NOMO-1 (cell line): ENCODE results near the gene KCTD21.
"Not testable (repeated sequence)": the region's sequence is repeated elsewhere in the genome, so short reads cannot be mapped to it uniquely, and the experiment has no call there.

Experiments
- DNase-seq, 2 experiments: peaks; one replicate each; lab custom pipeline; 2025; ENCODE audit not compliant: unreplicated experiment in 2 of 2; lab: John Stamatoyannopoulos, UW

The KCTD21 gene

GRCh38 chr11:78179459-78180071 lies 8.9 kb downstream of the KCTD21 start:
- no peak for DNase-seq

- no peak for DNase-seq
These were observed 11.2 kb downstream of the KCTD21 start for GRCh38 chr11:78177216-78177615.

DNA sequence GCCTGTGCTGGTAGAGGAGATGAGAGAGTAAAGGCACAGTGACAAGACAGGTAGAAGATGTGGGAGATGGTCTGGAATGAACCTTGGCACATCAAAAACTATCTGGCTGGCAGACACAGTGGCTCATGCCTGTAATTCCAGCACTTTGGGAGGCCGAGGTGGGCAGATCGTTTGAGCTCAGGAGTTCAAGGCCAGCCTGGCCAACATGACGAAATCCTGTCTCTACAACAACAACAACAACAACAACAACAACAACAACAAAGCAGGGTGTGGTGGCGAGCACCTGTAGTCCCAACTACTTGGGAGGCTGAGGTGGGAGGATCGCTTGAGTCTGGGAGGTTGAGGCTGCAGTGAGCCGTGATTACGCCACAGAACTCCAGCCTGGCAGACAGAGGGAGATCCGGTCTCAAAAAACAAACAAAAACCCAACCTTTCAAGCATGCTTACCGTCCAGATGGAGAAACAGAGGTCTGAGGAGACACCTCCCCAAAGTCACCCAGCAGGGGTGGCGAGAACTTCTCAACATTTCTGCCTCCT lies 11.8 kb downstream of the KCTD21 start:
- DNase-seq, result no peak

GRCh38 chr11:78175862-78176261 lies 12.6 kb downstream of the KCTD21 start:
- DNase-seq, result not testable (repeated sequence)

DNA sequence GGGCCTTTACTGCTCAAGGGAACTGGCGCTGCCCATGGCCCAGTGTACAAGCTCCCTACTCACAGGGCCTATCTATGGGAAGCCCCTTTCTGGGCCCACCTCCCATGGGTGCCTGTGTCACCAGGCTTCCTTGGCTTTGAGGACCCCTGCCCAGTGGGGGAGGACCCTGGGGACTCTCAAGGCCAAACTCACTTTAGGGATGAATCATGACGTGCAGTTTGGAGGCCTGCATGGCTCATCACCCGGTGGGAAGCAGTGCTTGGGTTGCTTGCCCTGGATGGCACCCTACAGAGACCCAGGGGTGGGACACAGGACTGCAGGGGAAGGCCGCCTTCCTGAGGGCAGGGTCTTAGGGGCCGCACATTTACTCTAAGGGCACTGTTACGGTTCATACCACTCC lies 16.5 kb downstream of the KCTD21 start:
- no peak for DNase-seq

GRCh38 chr11:78170874-78171549 lies 17.4 kb downstream of the KCTD21 start:
- DNase-seq, result no peak

- no peak for DNase-seq
These were observed 18.0 kb downstream of the KCTD21 start for GRCh38 chr11:78170413-78170812.

GRCh38 chr11:78168539-78169477 lies 19.6 kb downstream of the KCTD21 start:
- no peak for DNase-seq

GRCh38 chr11:78166855-78167469 lies 21.5 kb downstream of the KCTD21 start:
- no peak for DNase-seq

DNA sequence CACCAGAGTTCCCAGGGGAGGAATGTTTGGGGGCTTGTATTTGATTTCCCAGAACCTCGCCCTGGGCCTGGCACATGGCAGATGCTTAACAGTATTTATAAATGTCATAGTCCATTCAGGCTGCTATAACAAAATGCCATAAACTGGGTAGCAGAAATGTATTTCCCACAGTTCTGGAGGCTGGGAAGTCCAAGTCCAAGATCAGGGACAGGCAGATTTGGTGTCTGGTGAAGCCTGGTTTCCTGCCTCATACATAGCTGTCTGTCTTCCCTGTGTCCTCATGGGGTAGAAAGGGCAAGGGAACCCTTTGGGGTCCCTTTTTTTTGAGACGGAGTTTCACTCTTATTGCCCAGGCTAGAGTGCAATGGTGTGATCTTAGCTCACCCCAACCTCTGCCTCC lies 24.0 kb downstream of the KCTD21 start:
- no peak for DNase-seq

DNA sequence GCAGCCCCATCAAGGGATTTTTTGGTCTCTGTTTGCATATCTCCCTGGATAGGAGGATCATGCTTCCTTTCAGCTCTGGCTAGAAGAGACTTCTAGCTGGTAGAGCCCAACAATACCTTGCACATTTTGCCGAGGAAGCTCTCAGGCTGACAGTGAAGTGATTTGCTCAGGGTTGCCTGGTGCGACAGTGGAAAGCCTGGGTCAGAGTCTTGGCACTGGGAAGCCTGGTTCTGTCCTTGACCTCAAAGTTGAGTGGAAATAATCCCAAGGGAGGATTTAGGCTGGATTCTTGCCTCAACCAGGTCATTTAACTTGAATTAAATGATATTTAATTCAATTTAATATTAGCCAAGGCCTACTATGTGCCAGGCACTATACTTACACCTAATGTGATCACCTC lies 24.6 kb downstream of the KCTD21 start:
- no peak for DNase-seq

DNA sequence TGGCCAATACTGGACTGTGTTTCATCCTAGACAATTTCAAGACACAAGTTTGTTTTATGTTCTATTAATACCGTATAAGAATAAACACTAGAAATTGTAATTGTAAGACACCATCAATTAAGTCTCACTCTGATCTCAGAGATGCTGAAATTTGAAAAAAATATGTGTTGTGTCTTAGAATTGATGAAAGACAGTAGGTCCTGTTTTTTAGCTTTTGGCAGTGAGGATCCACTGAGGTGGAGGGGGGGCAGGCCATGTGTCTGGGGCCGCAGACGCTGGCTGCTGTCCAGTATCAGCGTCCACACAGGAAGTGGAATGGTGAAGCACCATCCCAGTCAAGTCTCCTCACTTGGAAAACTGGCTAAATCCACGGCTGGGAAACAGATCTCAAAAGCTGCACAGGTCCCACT lies 26.5 kb downstream of the KCTD21 start:
- DNase-seq, result no peak

GRCh38 chr11:78161346-78161745 lies 27.1 kb downstream of the KCTD21 start:
- no peak for DNase-seq

DNA sequence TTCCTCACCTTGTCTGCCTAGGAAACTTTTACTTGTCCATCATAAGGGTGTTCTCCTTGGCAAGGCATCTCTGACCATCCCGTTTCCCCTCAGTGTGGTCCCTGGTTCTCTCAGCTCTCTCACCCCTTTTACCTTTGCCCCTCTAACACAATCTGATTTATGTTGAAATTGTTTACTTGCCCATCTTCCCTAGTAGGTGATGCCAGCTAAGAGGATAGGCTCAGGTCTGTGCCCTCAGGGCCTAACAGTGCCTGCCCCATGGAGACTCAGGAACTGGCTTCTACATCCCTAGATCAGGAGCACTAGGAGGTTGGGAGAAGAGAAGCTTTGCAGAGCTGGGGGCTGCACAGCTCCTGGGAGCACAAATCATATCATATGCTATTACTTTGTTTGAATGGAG lies 27.9 kb downstream of the KCTD21 start:
- DNase-seq, result no peak

GRCh38 chr11:78158987-78159652 lies 29.3 kb downstream of the KCTD21 start:
- no peak for DNase-seq

DNA sequence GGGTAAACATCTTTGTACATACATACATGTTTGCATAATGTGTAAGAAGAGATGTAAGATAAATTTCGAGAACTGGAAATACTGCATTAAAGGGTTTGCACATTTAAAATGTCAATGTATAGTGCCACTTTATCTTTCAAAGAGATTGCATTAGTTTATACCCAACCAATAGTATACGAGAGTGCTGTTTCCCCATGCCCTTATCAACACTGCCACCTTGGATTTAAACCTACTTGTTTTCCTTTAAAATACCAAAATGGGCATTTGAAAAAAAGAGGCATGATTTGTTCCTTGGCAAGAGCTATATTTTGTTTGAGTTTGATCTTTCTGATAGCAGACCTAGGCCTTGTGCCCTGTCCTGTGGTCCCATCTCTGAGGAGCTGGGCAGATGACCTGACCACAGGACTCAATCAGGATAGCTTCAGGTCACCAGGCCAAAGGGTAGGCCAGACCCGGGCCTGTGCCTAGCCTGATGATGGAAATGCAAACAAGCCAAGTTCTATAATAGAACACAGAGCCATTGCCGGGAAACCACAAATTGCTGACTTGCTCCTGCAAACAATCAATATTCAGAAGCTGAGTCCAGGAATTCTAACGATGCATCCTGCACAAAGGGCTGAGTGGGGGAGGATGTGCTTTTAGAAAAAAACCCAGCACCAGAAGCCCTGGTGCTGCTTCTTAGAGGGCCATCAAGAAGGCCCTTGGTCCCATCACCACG lies 32.1 kb downstream of the KCTD21 start:
- no peak for DNase-seq

GRCh38 chr11:78151804-78152203 lies 36.6 kb downstream of the KCTD21 start:
- DNase-seq, result no peak

GRCh38 chr11:78150754-78151153 lies 37.7 kb downstream of the KCTD21 start:
- DNase-seq, result no peak

DNA sequence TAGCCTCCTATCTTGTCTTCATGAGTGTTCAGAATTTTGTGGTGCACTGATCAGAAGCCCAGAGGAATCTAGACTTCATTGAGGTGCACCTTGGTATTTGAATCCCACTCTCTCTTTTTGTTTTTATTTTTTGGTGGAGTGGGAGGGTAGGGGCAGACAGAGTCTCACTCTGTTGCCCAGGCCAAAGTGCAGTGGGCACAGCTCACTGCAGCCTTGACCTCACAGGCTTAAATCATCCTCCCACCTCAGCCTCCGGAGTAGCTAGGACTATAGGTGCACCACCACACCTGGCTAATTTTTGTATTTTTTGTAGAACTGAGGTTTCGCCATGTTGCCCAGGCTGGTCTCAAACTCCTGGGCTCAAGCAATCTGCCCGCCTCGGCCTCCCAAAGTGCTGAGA lies 38.1 kb downstream of the KCTD21 start:
- no peak for DNase-seq

GRCh38 chr11:78149646-78150045 lies 38.8 kb downstream of the KCTD21 start:
- no peak for DNase-seq
